Stimulated activated CD4-positive, alpha-beta T cell treated with anti-CD3 and anti-CD28 coated beads, Interleukin-12 subunit alpha, Interleukin-12 subunit beta, amount 100 ng/mL, for 24 hours (primary cell): Measurements from ENCODE around the gene SH3BP2.

Source experiments
- DNase-seq, 2 experiments: peaks; one replicate each; pipeline ENCODE4 v3.0.0-alpha.2; 2020; ENCODE audit warnings: low read depth in 2 of 2

SH3BP2 gene

GRCh38 chr4:2832981-2833670 lies 40.2 kb downstream of the SH3BP2 start:
- DNase-seq: no peak

- no peak for DNase-seq
Measured at GRCh38 chr4:2833671-2834000, 40.8 kb downstream of the SH3BP2 start.

GRCh38 chr4:2834001-2834921 lies 41.4 kb downstream of the SH3BP2 start:
- no peak for DNase-seq

GRCh38 chr4:2835978-2836377 lies 43.1 kb downstream of the SH3BP2 start:
- DNase-seq: no peak

- no peak for DNase-seq
Measured at GRCh38 chr4:2836391-2836859, 43.5 kb downstream of the SH3BP2 start.

GRCh38 chr4:2837110-2837903 lies 44.4 kb downstream of the SH3BP2 start:
- no peak for DNase-seq

GRCh38 chr4:2837904-2838496 lies 45.1 kb downstream of the SH3BP2 start:
- peak; percentile 46 to 50 for DNase-seq

- no peak for DNase-seq
Measured at GRCh38 chr4:2839060-2839459, 46.2 kb downstream of the SH3BP2 start.

- no peak for DNase-seq
Measured at GRCh38 chr4:2842687-2843262, 49.9 kb downstream of the SH3BP2 start.

- DNase-seq: peak; percentile 85 to 98
Measured at GRCh38 chr4:2843263-2843940, 50.5 kb downstream of the SH3BP2 start, which contains the start of gene ADD1. Gene ADD1, plus strand, starts transcription at chr4:2843844. Its CDS starts 32,072 bp downstream, at chr4:2875916.

GRCh38 chr4:2843941-2844584 lies 51.2 kb downstream of the SH3BP2 start:
- DNase-seq: no peak

GRCh38 chr4:2846172-2846571 lies 53.3 kb downstream of the SH3BP2 start:
- no peak for DNase-seq

GRCh38 chr4:2847302-2847871 lies 54.5 kb downstream of the SH3BP2 start:
- DNase-seq: no peak

- DNase-seq: no peak
Measured at GRCh38 chr4:2848449-2848848, 55.6 kb downstream of the SH3BP2 start.

GRCh38 chr4:2849267-2850152 lies 56.6 kb downstream of the SH3BP2 start:
- DNase-seq: no peak

- DNase-seq: no peak
Measured at GRCh38 chr4:2850966-2851798, 58.3 kb downstream of the SH3BP2 start.

- DNase-seq: no peak
Measured at GRCh38 chr4:2852481-2852921, 59.6 kb downstream of the SH3BP2 start.

GRCh38 chr4:2855584-2855983 lies 62.7 kb downstream of the SH3BP2 start:
- no peak for DNase-seq
